ENCODE measurements around the gene METTL5.

Gene METTL5

DNA sequence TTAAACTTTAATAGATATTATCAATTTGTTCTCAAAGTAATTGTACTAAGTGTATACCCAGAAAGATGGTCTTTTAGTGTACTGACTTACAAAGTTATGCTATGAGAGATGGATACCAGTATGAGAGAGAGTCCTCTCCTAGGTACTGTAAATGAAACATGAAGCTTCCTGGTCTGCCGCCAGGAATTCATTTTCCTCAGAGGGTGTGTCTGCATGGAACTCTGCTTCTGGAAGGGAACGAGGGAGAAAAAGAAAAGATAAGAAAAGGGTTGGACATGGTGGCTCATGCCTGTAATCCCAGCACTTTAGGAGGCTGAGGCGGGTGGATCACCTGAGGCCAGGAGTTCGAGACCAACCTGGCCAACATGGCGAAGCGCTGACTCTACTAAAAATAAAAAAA lies 28.3 kb downstream of the METTL5 start:
- Histone ChIP-seq H3K79me2 (ENCODE audit: insufficient read depth, low read length) (peaks cover 21% of the 10 kb centered on the region), H3K27ac (ENCODE audit: low read depth, low read length, poor library complexity, severe bottlenecking) (no peak overlapping the region), H3K9me3 (ENCODE audit: low read length) (no peaks in the 10 kb centered on the region), H4K20me1 (ENCODE audit: insufficient read depth, low read length) (no peaks in the 10 kb centered on the region), H2AFZ (ENCODE audit: low read length) (no peak overlapping the region), H3F3A (ENCODE audit: insufficient read depth, low read length) (no peaks in the 10 kb centered on the region), H3K36me3 (ENCODE audit: insufficient read depth, low read length) (peaks cover 9% of the 10 kb centered on the region), H3K9ac (ENCODE audit: low read length) (no peak overlapping the region), H3K4me1 (ENCODE audit: insufficient read depth, low read length, severe bottlenecking) (peaks cover 20% of the 10 kb centered on the region), H3K27me3 (ENCODE audit: insufficient read depth, low read length) (no peaks in the 10 kb centered on the region), H3K4me2 (ENCODE audit: low read length) (no peak overlapping the region), H3K4me3 (ENCODE audit: low read depth, low read length, poor library complexity, severe bottlenecking) (no peak overlapping the region), H3K9me2 (ENCODE audit: low read depth, low read length) (no peaks in the 10 kb centered on the region)
- TF ChIP-seq EZH2 (IDR thresholded peaks at IDR 0.05; ENCODE audit: borderline replicate concordance, low read length): no peak
- no peak for TF ChIP-seq CTCF (IDR thresholded peaks at IDR 0.05; ENCODE audit: low read length)

GRCh38 chr2:169795181-169795580 lies 29.5 kb downstream of the METTL5 start:
- Histone ChIP-seq H3K79me2 (ENCODE audit: insufficient read depth, low read length) (peaks cover 10% of the 10 kb centered on the region), H3K27me3 (ENCODE audit: insufficient read depth, low read length) (no peaks in the 10 kb centered on the region), H3K4me1 (ENCODE audit: insufficient read depth, low read length, severe bottlenecking) (peaks cover 11% of the 10 kb centered on the region), H4K20me1 (ENCODE audit: insufficient read depth, low read length) (no peaks in the 10 kb centered on the region), H3F3A (ENCODE audit: insufficient read depth, low read length) (no peaks in the 10 kb centered on the region), H3K9me2 (ENCODE audit: low read depth, low read length) (no peaks in the 10 kb centered on the region), H3K4me3 (ENCODE audit: low read depth, low read length, poor library complexity, severe bottlenecking) (no peak overlapping the region), H2AFZ (ENCODE audit: low read length) (no peak overlapping the region), H3K27ac (ENCODE audit: low read depth, low read length, poor library complexity, severe bottlenecking) (no peak overlapping the region), H3K9me3 (ENCODE audit: low read length) (no peaks in the 10 kb centered on the region), H3K36me3 (ENCODE audit: insufficient read depth, low read length) (no peaks in the 10 kb centered on the region), H3K9ac (ENCODE audit: low read length) (no peak overlapping the region), H3K4me2 (ENCODE audit: low read length) (no peak overlapping the region)
- TF ChIP-seq EZH2 (IDR thresholded peaks at IDR 0.05; ENCODE audit: borderline replicate concordance, low read length) (no peak), CTCF (IDR thresholded peaks at IDR 0.05; ENCODE audit: low read length) (no peak)

- no peaks in the 10 kb centered on the region for H3K9me2 ChIP-seq (ENCODE audit: low read depth, low read length)
- H3K4me2 ChIP-seq (ENCODE audit: low read length): no peak overlapping the region
- H3K27ac ChIP-seq (ENCODE audit: low read depth, low read length, poor library complexity, severe bottlenecking): no peak overlapping the region
- no peaks in the 10 kb centered on the region for H3K79me2 ChIP-seq (ENCODE audit: insufficient read depth, low read length)
- TF ChIP-seq EZH2 (IDR thresholded peaks at IDR 0.05; ENCODE audit: borderline replicate concordance, low read length) (no peak), CTCF (IDR thresholded peaks at IDR 0.05; ENCODE audit: low read length) (no peak)
- H3K9ac ChIP-seq (ENCODE audit: low read length): no peak overlapping the region
- H4K20me1 ChIP-seq (ENCODE audit: insufficient read depth, low read length): no peaks in the 10 kb centered on the region
- H3K36me3 ChIP-seq (ENCODE audit: insufficient read depth, low read length): no peaks in the 10 kb centered on the region
- no peaks in the 10 kb centered on the region for H3K27me3 ChIP-seq (ENCODE audit: insufficient read depth, low read length)
- peaks cover 10% of the 10 kb centered on the region for H3K4me1 ChIP-seq (ENCODE audit: insufficient read depth, low read length, severe bottlenecking)
- no peak overlapping the region for H3K4me3 ChIP-seq (ENCODE audit: low read depth, low read length, poor library complexity, severe bottlenecking)
- H2AFZ ChIP-seq (ENCODE audit: low read length): no peak overlapping the region
- no peaks in the 10 kb centered on the region for H3K9me3 ChIP-seq (ENCODE audit: low read length)
- no peaks in the 10 kb centered on the region for H3F3A ChIP-seq (ENCODE audit: insufficient read depth, low read length)
Measured at GRCh38 chr2:169790581-169790980, 34.1 kb downstream of the METTL5 start.

Measured in OCI-LY1 (cell line).